ENCODE results near the gene IGLON5.

GRCh38 chr19:51294977-51295375 is 16.5 kb upstream of the IGLON5 start:
- no peak for TF ChIP-seq CTCF (conservative IDR thresholded peaks at IDR 0.05; ENCODE audit: low read length)
- no peak for TF ChIP-seq EZH2phosphoT487 (IDR thresholded peaks at IDR 0.05; ENCODE audit: borderline replicate concordance, low read depth, low read length)

Measured in OCI-LY7 (cell line).